GM21717 (cell line): Measurements from ENCODE around the gene CCDC13.

Experiments used
- ATAC-seq: cut with Tn5 transposase; IDR thresholded peaks from one replicate; pipeline ENCODE4 v1.9.1; 2021; ENCODE audit warnings: mild to moderate bottlenecking, moderate library complexity; ENCODE audit not compliant: unreplicated experiment

Gene CCDC13

DNA sequence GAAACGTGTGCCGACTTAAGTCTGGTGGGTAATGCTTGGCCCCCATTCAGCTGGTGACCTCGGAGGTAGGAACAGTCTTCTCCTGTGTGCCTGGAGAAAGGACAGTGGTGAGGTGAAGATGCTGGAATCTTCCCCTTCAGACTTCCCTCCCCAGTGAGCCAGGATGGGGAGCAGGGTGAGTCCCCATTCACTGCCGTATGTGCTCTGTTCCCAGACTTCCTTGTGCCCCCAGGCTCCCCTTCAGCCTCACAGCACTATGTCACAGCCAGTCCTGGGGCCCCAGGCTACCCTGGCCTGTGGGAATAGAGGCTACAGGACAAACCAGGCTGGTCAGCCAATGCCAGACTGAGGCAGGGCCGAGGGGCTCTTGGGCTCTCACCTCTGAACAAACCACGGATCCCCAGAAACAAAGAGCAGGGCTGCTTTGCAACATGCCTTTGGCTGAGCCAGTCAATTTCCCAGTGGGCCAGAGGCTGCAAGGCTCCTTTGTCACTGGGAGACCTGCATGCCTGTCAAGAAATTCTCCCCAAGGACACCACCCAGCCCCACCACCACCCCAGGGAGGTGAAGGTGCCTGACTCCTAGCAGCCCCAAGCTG is 38.7 kb downstream of the CCDC13 start:
- ATAC-seq: no peak

DNA sequence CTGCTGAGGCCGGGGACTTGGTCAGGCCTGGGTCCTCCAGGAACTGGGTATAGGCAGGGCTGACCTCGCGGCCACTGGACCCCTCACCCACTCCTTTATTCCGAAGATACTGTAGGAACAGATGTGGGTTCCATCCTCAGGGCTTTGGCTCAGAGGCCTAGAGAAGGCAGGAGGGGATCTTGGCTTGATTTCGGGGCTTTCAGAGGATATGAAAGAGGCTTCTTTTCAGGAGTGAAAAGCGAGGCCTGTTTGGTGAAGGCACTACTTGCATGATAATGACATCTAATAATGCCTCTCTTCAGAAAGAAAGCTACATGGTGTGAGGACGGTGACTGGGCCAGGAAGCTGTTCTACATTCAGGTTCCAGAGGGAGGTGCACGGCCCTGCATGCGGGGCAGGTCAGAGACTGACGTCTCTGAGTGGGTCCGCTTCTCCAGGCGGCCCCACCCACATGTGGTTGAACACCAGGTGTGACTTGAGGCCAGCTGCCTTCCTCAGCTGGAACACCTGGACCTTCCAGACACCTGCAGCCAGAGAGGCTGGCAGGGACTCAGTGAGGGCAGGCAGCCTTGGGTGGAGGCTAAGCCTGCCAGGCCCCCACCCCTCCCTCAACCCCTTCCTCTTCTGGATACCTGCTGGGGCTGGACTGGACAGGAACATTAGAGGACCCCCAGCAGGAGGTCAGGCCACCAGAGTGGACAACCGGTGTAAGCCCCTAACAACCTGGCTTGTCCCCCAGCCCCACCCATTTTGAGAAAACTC is 39.4 kb downstream of the CCDC13 start:
- no peak for ATAC-seq

DNA sequence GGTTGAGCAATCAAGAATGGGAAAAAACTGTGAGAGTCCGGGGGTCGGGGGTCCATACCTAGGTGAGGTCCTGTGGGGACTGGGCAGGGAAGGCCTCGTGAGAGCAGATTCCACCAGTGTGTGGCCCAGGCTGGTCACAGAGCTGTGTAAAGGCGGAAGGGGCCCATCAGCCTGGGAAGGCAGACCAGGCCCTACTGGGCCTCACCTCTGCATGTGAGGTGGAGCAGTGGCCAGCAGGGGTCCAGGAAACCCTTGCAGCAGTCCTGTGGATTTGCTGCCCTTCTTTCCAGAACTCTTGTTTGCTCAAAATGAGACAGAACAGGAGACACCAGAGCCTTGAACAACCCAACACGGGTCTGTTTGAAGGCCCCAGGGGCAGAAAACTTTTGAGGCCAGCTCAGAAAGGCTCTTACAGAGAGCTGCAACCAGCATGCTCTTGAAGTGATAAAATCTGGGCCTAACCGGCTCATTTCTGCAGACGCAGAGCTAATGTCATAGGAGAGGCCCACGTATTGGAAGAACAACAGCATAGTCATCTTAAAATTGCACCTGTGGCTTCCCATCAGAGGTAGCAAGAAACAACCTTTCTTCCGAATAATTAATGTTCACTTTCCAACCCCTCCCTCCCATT is 40.1 kb downstream of the CCDC13 start:
- ATAC-seq: no peak

DNA sequence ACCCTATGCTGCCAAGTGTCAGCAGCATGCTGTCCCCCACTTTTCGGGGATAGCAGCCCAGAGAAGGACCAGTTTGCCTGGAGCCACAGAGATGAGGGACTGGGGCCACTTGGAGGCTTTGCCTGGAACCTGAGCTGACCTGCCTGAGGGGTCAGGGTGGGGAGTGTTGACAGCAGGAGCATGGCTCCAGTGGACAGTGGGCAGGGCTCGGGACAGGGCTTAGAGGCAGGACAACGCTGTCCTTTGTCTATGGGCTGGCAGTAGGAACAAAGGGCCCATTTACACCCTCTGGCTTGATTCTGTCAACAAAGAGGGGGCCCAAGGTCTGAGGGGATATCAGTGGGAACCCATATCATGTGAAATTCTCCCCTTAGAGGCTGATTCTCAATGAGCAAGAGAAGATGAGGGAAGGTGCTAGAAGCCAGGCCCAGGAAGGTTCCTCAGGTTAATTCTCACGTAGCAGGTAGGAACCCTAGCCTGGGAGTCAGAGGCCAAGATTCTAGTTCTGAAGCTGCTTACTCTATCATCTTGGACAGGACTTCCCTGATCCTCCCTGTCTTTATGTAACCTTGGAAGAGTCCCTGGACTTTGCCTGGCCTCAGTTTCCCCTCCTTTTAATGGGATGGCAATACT is 40.7 kb downstream of the CCDC13 start:
- ATAC-seq: no peak

GRCh38 chr3:42731476-42732195 is 41.4 kb downstream of the CCDC13 start:
- no peak for ATAC-seq

DNA sequence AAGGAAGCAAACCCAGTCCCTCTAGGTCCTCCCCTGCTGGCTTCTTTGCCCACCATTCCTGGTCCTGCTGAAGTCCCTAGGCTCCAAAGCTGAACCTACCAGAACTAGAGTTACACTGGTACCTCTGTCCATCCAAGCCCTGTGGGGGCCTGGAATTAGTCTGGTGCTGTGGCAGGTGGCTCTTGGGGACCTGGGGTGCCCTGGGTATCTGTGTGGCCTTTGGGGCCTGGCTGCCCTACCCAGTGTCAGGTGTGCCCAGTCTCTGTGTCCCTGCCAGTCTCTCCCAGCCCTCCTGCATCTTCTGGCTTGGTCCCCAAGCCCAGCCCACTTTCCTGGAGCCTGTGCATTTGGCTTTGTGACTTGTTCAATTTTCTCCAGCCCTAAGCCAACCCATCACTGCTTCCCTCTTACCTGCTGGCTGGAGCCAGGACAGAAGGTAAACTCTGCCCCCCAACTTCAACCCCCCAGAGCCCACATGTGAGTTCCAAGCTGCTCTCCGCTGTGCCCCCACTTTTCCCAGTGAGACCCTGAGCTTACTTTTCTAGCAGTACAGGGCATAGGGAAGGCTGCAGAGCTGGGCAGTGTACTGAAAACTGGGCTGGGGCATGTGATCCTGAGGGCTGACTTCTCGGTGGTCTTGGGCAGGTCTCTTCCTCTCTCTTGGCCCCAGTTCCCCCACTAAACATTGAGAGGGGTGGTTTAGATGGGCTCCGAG is 42.2 kb downstream of the CCDC13 start:
- no peak for ATAC-seq

DNA sequence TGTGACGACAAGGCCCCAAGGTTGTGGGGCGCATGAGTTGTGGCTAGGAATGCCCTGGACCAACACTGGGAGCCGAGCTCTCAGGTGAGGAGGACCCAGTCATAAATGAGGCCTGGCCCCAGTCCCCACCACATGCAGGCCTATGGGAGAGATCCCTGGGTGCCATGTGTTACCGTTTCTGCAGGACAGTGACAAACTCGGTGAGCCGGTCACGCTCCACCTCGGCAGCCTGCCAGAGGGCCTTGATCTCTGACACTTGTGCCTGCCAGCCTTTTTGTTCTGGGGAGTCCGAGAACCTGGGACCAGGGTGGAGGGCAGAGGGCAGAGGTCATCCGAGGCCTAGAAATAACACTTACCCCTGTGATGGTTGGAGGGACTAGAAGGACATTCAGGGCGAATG is 42.8 kb downstream of the CCDC13 start:
- no peak for ATAC-seq

- no peak for ATAC-seq
Measured at GRCh38 chr3:42729404-42730145, 43.5 kb downstream of the CCDC13 start.

GRCh38 chr3:42728668-42729364 is 44.2 kb downstream of the CCDC13 start:
- no peak for ATAC-seq

DNA sequence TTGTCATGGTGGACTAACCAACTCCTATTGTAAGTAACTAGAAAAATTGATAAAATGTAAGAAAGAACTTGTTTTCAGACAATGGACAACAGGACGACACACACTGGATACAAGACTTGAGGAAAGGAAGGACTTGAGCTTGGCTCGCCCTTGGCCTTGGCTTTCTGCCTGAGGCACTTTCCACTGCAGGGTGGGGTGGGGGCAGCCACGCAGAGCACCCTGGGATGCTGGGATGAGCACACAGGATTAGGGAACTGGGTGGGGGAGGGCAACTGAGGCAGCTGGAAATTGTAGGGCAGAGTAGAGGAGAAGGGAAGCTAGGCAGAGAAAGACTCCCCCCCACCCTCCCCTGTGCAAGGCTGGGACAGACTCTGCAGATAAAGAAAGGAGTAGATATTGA is 45.0 kb downstream of the CCDC13 start:
- ATAC-seq: no peak

GRCh38 chr3:42725454-42725853 is 47.6 kb downstream of the CCDC13 start:
- ATAC-seq: no peak

- no peak for ATAC-seq
Measured at GRCh38 chr3:42723219-42723618, 49.8 kb downstream of the CCDC13 start.
